ENCODE data around the gene EPO. TPM values are rescaled to one million over a fixed set of nuclear protein-coding genes. Genes with fewer than 3 reads are reported as not detected.
"Not testable (repeated sequence)": the region's sequence is repeated elsewhere in the genome, so short reads cannot be mapped to it uniquely, and the experiment has no call there.

EPO gene
- total RNA-seq, 2 experiments from 2014 or later: not detected

- Histone ChIP-seq H3K36me3 (ENCODE audit: insufficient read depth, low read length) (no peaks in the 10 kb centered on the region), H3K27me3 (ENCODE audit: control insufficient read depth in 1 of 2, insufficient read depth in 2 of 2, low read length in 2 of 2) (peaks cover 10 to 23% of the 10 kb centered on the region in 2 experiments), H3K4me3 (ENCODE audit: low read length) (no peak overlapping the region), H3K9me3 (ENCODE audit: control insufficient read depth in 1 of 2, insufficient read depth in 1 of 2, low read length in 2 of 2) (no peaks in the 10 kb centered on the region), H3K27ac (ENCODE audit: low read depth in 1 of 2, low read length in 2 of 2) (no peak overlapping the region), H3K4me1 (ENCODE audit: insufficient read depth, low read length) (no peaks in the 10 kb centered on the region)
- H3K27ac Mint-ChIP-seq: no peak overlapping the region
- DNase-seq: no peak
- H3K27me3 Mint-ChIP-seq: peaks cover 28% of the 10 kb centered on the region
- TF ChIP-seq, protein P1, sequence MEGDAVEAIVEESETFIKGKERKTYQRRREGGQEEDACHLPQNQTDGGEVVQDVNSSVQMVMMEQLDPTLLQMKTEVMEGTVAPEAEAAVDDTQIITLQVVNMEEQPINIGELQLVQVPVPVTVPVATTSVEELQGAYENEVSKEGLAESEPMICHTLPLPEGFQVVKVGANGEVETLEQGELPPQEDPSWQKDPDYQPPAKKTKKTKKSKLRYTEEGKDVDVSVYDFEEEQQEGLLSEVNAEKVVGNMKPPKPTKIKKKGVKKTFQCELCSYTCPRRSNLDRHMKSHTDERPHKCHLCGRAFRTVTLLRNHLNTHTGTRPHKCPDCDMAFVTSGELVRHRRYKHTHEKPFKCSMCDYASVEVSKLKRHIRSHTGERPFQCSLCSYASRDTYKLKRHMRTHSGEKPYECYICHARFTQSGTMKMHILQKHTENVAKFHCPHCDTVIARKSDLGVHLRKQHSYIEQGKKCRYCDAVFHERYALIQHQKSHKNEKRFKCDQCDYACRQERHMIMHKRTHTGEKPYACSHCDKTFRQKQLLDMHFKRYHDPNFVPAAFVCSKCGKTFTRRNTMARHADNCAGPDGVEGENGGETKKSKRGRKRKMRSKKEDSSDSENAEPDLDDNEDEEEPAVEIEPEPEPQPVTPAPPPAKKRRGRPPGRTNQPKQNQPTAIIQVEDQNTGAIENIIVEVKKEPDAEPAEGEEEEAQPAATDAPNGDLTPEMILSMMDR (IDR thresholded peaks at IDR 0.05): no peak
- POLR2A ChIA-PET: no interaction called here
- H3K4me1 Mint-ChIP-seq (ENCODE audit: low read depth): no peaks in the 10 kb centered on the region
- H3K36me3 Mint-ChIP-seq (ENCODE audit: low read depth): no peaks in the 10 kb centered on the region
- intact Hi-C loops (cut with DNase I, micrococcal nuclease): no loop called here
- ATAC-seq (ENCODE audit: poor library complexity): no peak
- no peaks in the 10 kb centered on the region for H3K9me3 Mint-ChIP-seq
- no peak overlapping the region for H3K4me3 Mint-ChIP-seq
- CTCF ChIA-PET: no interaction called here
Measured at GRCh38 chr7:100752994-100753393, 32.7 kb downstream of the EPO start.

DNA sequence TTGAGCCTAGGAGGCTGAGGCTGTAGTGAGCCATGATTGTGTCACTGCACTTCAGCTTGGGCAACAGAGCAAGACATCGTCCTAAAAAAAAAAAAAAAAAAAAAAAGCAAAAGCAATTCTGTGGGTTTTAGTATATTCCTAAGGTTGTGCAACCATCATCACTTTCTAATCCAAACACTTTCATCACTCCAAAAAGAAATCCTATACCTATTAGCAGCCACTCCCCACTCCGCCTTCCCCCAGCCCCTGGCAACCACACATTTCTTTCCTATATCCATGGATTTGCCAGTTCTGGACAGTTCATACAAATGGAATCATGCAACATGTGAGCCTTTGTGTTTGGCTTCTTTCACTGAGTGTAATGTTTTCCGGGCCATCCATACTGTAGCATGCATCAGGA is 33.5 kb downstream of the EPO start:
- H3K36me3 ChIP-seq (ENCODE audit: insufficient read depth, low read length): no peaks in the 10 kb centered on the region
- H3K4me3 ChIP-seq (ENCODE audit: low read length): no peak overlapping the region
- intact Hi-C loops (cut with DNase I, micrococcal nuclease): no loop called here
- H3K4me1 ChIP-seq (ENCODE audit: insufficient read depth, low read length): no peaks in the 10 kb centered on the region
- Mint-ChIP-seq H3K36me3 (ENCODE audit: low read depth) (no peaks in the 10 kb centered on the region), H3K27me3 (peaks cover 23% of the 10 kb centered on the region), H3K27ac (no peak overlapping the region), H3K4me1 (ENCODE audit: low read depth) (no peaks in the 10 kb centered on the region), H3K9me3 (no peaks in the 10 kb centered on the region), H3K4me3 (no peak overlapping the region)
- DNase-seq (no peak), ATAC-seq (ENCODE audit: poor library complexity) (no peak)
- H3K27ac ChIP-seq (ENCODE audit: low read depth in 1 of 2, low read length in 2 of 2): no peak overlapping the region
- CTCF ChIA-PET: no interaction called here
- peaks cover 10 to 19% of the 10 kb centered on the region in 2 experiments for H3K27me3 ChIP-seq (ENCODE audit: control insufficient read depth in 1 of 2, insufficient read depth in 2 of 2, low read length in 2 of 2)
- POLR2A ChIA-PET: no interaction called here
- H3K9me3 ChIP-seq (ENCODE audit: control insufficient read depth in 1 of 2, insufficient read depth in 1 of 2, low read length in 2 of 2): no peaks in the 10 kb centered on the region
- TF ChIP-seq, protein P1 (IDR thresholded peaks at IDR 0.05): no peak

DNA sequence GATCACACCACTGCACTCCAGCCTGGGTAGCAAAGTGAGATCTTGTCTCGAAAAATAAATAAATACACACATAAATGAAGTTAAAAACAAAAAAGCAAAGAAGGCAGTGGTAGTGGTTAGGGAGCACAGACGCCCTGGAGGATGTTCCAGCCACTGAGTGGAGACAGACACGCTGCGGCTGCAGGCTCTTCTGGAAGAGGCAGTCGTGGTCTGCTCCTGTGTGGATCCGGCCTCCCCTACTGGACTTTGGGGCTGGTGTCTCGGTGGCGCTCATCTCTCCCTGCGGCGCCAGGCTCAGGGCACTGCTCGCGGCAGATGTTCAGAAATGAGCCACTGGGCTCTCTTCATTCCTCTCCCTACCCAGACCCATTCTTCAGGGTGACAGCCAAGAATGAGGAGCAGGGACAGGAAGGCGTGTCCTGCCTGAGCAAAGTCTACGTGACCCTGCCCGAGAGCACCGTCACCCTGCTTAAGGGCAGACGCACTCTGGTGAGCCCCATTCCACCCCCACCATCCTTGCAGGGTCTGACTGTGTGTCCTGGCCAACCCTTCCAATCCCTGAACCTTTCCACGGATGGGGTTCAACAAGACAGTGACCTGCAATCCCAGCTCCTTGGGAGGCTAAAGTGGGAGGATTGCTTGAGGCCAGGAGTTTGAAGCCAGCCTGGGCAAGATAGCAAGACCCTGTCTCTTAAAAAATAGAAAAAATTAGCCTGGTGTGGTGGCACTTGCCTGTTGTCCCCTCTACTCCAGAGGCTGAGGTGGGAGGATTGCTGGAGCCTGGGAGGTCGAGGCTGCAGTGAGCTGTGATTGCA is 39.3 kb downstream of the EPO start:
- no peaks in the 10 kb centered on the region for H3K9me3 Mint-ChIP-seq
- TF ChIP-seq, protein P1 (IDR thresholded peaks at IDR 0.05): no peak
- H3K27me3 Mint-ChIP-seq: no peaks in the 10 kb centered on the region
- no peak overlapping the region for H3K4me3 ChIP-seq (ENCODE audit: low read length)
- ChIA-PET POLR2A (no interaction called here), CTCF (no interaction called here)
- no peaks in the 10 kb centered on the region for H3K4me1 ChIP-seq (ENCODE audit: insufficient read depth, low read length)
- DNase-seq: no peak
- no peak for ATAC-seq (ENCODE audit: poor library complexity)
- no peaks in the 10 kb centered on the region for H3K36me3 Mint-ChIP-seq (ENCODE audit: low read depth)
- no peak overlapping the region for H3K27ac ChIP-seq (ENCODE audit: low read depth in 1 of 2, low read length in 2 of 2)
- H3K9me3 ChIP-seq (ENCODE audit: control insufficient read depth in 1 of 2, insufficient read depth in 1 of 2, low read length in 2 of 2): no peaks in the 10 kb centered on the region
- no peaks in the 10 kb centered on the region for H3K36me3 ChIP-seq (ENCODE audit: insufficient read depth, low read length)
- H3K4me3 Mint-ChIP-seq: no peak overlapping the region
- peaks cover 0 to 2% of the 10 kb centered on the region in 2 experiments for H3K27me3 ChIP-seq (ENCODE audit: control insufficient read depth in 1 of 2, insufficient read depth in 2 of 2, low read length in 2 of 2)
- no peak overlapping the region for H3K27ac Mint-ChIP-seq
- H3K4me1 Mint-ChIP-seq (ENCODE audit: low read depth): no peaks in the 10 kb centered on the region
- intact Hi-C loops (cut with DNase I, micrococcal nuclease): no loop called here

DNA sequence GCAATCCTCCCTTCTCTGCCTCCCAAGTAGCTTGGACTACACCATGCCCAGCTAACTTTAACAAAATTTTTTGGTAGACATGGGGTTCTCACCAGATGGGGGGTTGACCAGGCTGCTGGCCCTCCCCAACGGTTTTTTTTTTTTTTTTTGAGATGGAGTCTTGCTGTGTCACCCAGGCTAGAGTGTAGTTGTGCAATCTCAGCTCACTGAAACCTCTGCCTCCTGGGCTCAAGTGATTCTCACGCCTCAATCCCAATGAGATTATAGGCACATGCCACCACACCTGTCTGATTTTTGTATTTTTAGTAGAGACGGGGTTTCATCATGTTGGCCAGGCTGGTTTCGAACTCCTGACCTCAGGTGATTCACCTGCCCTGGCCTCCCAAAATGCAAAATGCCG is 42.6 kb downstream of the EPO start:
- H3K27ac ChIP-seq (ENCODE audit: low read depth in 1 of 2, low read length in 2 of 2); H3K4me3 Mint-ChIP-seq; H3K4me1 ChIP-seq (ENCODE audit: insufficient read depth, low read length); intact Hi-C loops (cut with DNase I, micrococcal nuclease); H3K9me3 ChIP-seq (ENCODE audit: control insufficient read depth in 1 of 2, insufficient read depth in 1 of 2, low read length in 2 of 2); H3K36me3 Mint-ChIP-seq (ENCODE audit: low read depth); ATAC-seq (ENCODE audit: poor library complexity); H3K36me3 ChIP-seq (ENCODE audit: insufficient read depth, low read length); DNase-seq; H3K9me3 Mint-ChIP-seq; H3K27ac Mint-ChIP-seq; H3K27me3 Mint-ChIP-seq; H3K27me3 ChIP-seq (ENCODE audit: control insufficient read depth in 1 of 2, insufficient read depth in 2 of 2, low read length in 2 of 2); CTCF ChIA-PET; H3K4me3 ChIP-seq (ENCODE audit: low read length); POLR2A ChIA-PET; H3K4me1 Mint-ChIP-seq (ENCODE audit: low read depth): not testable (repeated sequence)

Measured in CD4-positive, alpha-beta T cell (primary cell).